AG09319 (cell line): ENCODE measurements around the gene PLCG2.

Experiments used
- DNase-seq: peaks from one replicate; pipeline ENCODE4 v3.0.0-alpha.2; 2010; ENCODE audit warnings: low read depth; ENCODE audit errors: extremely low read depth
- TF ChIP-seq, protein P1 (sequence below): IDR thresholded peaks from 2 replicates; pipeline ENCODE4 v1.5.1; 2011; ENCODE audit warnings: low read depth, mild to moderate bottlenecking, inconsistent platforms, low read length, moderate library complexity

The PLCG2 gene

DNA sequence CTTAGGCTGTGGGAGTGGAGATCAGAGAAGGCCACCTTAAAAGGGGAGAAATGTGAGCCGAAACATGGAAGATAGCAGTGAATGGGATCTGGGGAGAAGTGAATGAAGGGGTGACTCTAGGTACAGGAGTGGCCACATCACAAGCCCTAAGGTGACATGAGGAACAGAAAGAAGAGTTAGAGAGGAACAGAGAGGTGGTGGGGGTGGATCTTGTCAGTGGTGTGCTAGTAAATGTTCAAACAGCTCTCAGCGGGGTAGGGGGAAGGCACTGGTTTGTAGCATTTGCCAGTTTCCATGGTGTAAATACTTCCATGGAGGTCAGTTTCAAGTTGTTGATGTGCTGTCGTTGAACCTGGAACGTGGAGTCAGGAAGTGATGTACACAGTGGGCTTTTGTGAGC is 141.4 kb downstream of the PLCG2 start:
- TF ChIP-seq, protein P1, sequence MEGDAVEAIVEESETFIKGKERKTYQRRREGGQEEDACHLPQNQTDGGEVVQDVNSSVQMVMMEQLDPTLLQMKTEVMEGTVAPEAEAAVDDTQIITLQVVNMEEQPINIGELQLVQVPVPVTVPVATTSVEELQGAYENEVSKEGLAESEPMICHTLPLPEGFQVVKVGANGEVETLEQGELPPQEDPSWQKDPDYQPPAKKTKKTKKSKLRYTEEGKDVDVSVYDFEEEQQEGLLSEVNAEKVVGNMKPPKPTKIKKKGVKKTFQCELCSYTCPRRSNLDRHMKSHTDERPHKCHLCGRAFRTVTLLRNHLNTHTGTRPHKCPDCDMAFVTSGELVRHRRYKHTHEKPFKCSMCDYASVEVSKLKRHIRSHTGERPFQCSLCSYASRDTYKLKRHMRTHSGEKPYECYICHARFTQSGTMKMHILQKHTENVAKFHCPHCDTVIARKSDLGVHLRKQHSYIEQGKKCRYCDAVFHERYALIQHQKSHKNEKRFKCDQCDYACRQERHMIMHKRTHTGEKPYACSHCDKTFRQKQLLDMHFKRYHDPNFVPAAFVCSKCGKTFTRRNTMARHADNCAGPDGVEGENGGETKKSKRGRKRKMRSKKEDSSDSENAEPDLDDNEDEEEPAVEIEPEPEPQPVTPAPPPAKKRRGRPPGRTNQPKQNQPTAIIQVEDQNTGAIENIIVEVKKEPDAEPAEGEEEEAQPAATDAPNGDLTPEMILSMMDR = no peak
- DNase-seq = no peak

DNA sequence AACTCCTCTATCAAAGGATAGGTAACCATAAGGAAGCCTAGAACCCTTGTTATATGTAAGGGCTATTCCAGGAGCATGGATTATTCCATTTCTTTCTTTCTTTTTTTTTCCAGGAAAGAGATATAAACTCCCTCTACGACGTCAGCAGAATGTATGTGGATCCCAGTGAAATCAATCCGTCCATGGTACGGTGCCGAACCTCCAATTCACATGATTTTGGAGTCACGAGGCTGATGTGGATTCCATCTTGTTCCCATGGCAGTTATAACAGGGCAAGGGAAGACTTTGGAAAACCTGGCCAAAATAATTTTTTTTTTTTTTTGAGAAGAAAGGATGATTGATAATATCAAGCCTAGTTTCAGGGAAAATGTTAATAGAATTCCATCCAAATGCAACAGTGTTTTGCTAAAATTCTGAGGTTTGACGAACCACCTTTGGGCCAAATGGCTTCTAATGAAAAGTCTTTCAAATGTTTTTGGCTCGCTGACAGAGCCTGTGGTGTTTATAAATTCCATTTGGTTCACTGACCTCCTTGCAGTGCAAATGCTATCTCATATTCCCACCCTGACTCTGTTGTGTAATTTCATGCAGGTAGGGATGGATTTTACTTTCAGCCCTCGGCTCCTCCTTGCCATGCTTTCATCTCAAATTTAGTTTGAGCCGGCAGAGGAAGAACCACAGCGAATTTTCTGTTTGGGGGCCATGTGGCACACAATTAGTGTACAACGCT is 142.2 kb downstream of the PLCG2 start:
- DNase-seq = no peak
- TF ChIP-seq, protein P1 = no peak

DNA sequence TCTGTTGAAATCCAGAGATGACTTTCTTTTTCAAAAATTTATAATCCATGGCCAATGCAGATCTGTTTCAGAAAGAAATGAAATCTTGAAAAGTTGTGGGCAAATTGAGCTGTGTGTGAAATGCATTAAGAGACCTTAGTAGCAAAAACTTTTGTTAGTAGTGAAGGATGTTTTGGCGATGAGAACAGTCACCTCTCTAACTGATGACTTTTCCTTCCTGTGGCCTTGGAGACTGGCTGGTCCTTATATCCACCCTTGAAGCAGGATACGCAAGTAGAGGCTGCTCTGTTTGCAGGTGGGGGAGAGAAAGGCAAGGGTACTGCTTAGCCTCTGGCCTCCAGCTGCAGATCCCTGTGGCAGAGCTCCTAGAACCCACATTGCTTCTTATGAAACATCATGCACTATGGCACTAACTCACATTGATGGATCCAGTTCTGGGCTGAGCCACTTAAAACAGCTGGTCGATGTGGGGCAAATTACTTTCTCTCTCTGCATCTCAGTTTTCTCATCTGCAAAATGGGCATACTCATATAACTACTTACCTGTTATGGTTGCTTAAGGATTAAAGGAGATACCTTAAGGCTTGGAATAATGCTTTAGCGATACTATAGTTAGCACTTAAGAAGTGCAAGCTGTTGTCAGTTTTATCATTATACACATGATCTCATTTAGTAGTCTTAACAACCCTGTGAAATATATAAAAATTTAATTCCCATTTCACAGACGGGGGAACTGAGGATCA is 142.9 kb downstream of the PLCG2 start:
- no peak for DNase-seq
- TF ChIP-seq, protein P1 = no peak

DNA sequence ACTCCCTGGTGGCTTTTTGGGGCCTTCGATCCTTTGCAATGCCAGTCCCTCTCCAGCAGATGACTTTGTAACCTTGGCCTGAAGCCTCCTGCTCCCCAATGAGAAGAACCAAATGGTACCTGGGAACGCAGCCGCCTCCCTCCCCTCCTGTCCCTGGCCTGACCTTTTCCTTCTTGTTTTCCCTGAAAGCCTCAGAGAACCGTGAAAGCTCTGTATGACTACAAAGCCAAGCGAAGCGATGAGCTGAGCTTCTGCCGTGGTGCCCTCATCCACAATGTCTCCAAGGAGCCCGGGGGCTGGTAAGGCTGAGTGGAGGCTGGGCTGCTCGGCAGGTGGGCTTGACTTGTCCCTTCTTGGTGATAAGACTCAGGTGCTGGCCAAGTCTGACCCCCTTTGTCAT is 144.2 kb downstream of the PLCG2 start:
- TF ChIP-seq, protein P1 = no peak
- no peak for DNase-seq

DNA sequence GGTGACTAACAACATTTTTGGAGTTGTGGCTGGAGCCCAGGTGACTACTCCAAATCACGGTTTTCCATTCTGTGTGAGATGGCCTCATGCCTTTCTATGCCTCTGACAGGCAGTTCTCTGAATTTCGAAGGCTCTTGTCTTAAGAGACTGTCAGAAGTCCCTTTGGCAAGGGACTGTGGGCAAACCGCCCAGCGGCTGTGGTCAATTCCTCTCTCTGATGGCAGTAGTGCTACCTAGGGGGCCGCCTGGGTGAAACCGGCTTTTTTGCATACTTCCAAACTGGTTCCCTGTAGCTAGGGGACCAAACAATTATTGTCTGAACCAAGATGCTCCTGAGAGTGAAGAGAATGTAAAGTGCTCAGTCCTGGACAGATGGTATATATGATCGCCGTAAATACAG is 145.9 kb downstream of the PLCG2 start:
- DNase-seq = no peak
- TF ChIP-seq, protein P1 = no peak

DNA sequence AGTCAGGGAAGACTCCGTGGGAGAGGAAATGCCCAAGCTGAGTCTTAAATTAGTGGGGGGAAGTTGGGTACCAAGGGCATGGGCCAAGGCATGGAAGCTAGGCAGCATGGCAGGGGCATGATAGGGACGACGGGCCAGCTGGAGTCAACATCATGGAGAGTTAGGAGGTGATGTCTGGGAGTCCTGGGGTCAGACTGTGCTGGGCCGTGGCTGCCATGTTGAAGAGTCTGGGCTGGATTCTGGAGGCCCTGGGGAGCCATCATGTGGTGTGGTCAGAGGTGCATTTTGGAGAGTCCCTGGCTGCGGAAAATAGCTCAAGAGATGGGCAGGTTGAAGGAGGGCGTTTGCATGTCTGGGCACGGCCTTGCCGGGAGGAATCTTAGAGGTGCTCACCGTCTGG is 146.9 kb downstream of the PLCG2 start:
- no peak for DNase-seq

DNA sequence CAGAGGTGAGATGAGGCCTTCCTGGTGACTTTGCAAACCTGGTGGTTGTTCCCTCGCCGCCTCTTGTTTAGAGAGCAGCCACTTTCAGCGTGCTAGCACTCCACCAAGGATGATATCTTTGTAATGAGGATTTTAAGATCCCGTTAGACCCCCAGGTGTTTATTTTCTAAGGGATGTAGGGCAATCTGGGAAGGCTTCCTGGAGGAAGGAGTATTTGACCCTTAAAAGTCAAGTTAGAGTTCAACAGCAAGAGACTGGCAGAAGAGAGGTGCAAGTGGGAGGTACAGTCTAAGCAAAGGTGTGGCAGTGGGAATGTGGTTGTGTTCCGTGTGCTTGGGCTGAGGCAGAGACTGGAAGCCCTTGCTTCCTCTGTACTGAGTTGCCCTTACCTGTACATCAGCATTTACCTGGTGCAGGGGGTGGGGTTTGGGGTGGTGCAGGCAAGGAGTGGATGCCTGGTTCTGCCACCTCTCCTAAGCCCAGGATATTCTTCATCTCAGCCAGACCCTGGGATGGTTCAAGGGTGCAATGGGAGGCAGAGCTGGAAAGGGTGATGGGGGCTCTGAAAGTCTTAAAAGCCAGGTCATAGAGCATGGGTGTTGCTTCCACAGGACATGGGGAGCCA is 148.6 kb downstream of the PLCG2 start:
- DNase-seq = no peak
- TF ChIP-seq, protein P1 = no peak

More for the DNA sequence above, 146.9 kb downstream of the PLCG2 start:
- TF ChIP-seq, protein P1 = no peak
